Trophoblast cell (in vitro differentiated cells and primary cell): Measurements from ENCODE around the gene PLA2G4D.
A peak's percentile ranks its signal among the peaks of the same experiment; 100 is the strongest.

Source experiments
- DNase-seq, 2 donors: peaks; one replicate each; pipeline ENCODE4 v3.0.0-alpha.2; 2016
- H2AFZ ChIP-seq: 2 replicates; pipeline ENCODE4 v1.6.1; 2013; ENCODE audit warnings: low read length, moderate library complexity, mild to moderate bottlenecking; ENCODE audit not compliant: insufficient read depth, poor library complexity
- H2AK5ac ChIP-seq: 2 replicates; pipeline ENCODE4 v1.6.1; 2013; ENCODE audit warnings: mild to moderate bottlenecking, low read length
- H2BK120ac ChIP-seq: 2 replicates; pipeline ENCODE4 v1.6.1; 2013; ENCODE audit warnings: low read length, mild to moderate bottlenecking, moderate library complexity; ENCODE audit not compliant: insufficient read depth, poor library complexity
- H2BK12ac ChIP-seq: 2 replicates; pipeline ENCODE4 v1.6.1; 2013; ENCODE audit warnings: mild to moderate bottlenecking, low read length, moderate library complexity
- H2BK5ac ChIP-seq: 2 replicates; pipeline ENCODE4 v1.6.1; 2013; ENCODE audit warnings: low read length, low read depth, moderate library complexity, mild to moderate bottlenecking; ENCODE audit not compliant: poor library complexity
- H3K14ac ChIP-seq: 2 replicates; pipeline ENCODE4 v1.6.1; 2013; ENCODE audit warnings: mild to moderate bottlenecking, low read length
- H3K18ac ChIP-seq: 2 replicates; pipeline ENCODE4 v1.6.1; 2013; ENCODE audit warnings: mild to moderate bottlenecking, low read length
- H3K23ac ChIP-seq: 2 replicates; pipeline ENCODE4 v1.6.1; 2013; ENCODE audit warnings: low read length
- H3K27ac ChIP-seq: 2 replicates; pipeline ENCODE4 v1.5.1; 2013; ENCODE audit warnings: low read depth, mild to moderate bottlenecking, inconsistent platforms, low read length, moderate library complexity
- H3K27me3 ChIP-seq: 2 replicates; pipeline ENCODE4 v1.6.1; 2013; ENCODE audit warnings: inconsistent platforms, mild to moderate bottlenecking, low read length, moderate library complexity; ENCODE audit not compliant: insufficient read depth
- H3K36me3 ChIP-seq, 2 experiments: 1 replicate in 1 of 2; 2 replicates in 1 of 2; pipeline ENCODE4 v1.6.1; 2013; ENCODE audit warnings: low read length in 2 of 2, mild to moderate bottlenecking in 2 of 2, moderate library complexity in 1 of 2; ENCODE audit not compliant: insufficient read depth in 2 of 2, control insufficient read depth in 1 of 2
- H3K4ac ChIP-seq: 2 replicates; pipeline ENCODE4 v1.6.1; 2013; ENCODE audit warnings: low read depth, mild to moderate bottlenecking, low read length, moderate library complexity
- H3K4me1 ChIP-seq, 2 experiments: 1 replicate in 1 of 2; 2 replicates in 1 of 2; pipeline ENCODE4 v1.6.1; 2013; ENCODE audit warnings: low read length in 2 of 2, mild to moderate bottlenecking in 2 of 2, moderate library complexity in 1 of 2; ENCODE audit not compliant: insufficient read depth in 2 of 2, control insufficient read depth in 1 of 2
- H3K4me2 ChIP-seq: 2 replicates; pipeline ENCODE4 v1.6.1; 2013; ENCODE audit warnings: inconsistent platforms, mild to moderate bottlenecking, low read length, moderate library complexity
- H3K4me3 ChIP-seq: 2 replicates; pipeline ENCODE4 v1.5.1; 2013; ENCODE audit warnings: mild to moderate bottlenecking, low read depth, low read length, inconsistent platforms
- H3K79me1 ChIP-seq: one replicate; pipeline ENCODE4 v1.6.1; 2013; ENCODE audit warnings: low read length
- H3K79me2 ChIP-seq: 2 replicates; pipeline ENCODE4 v1.6.1; 2013; ENCODE audit warnings: low read length, mild to moderate bottlenecking; ENCODE audit not compliant: control insufficient read depth, insufficient read depth, poor library complexity
- H3K9ac ChIP-seq: 2 replicates; pipeline ENCODE4 v1.6.1; 2013; ENCODE audit warnings: mild to moderate bottlenecking, low read length
- H3K9me3 ChIP-seq: 2 replicates; pipeline ENCODE4 v1.6.1; 2013; ENCODE audit warnings: low read depth, mild to moderate bottlenecking, control low read depth, inconsistent platforms, low read length; ENCODE audit not compliant: insufficient read depth
- H4K12ac ChIP-seq: 2 replicates; pipeline ENCODE4 v1.6.1; 2013; ENCODE audit warnings: low read depth, mild to moderate bottlenecking, low read length, moderate library complexity
- H4K8ac ChIP-seq: 2 replicates; pipeline ENCODE4 v1.6.1; 2013; ENCODE audit warnings: low read depth, mild to moderate bottlenecking, low read length, moderate library complexity
- H4K91ac ChIP-seq: one replicate; pipeline ENCODE4 v1.6.1; 2013; ENCODE audit warnings: low read depth, mild to moderate bottlenecking, low read length, moderate library complexity
- WGBS: extraction: QIAGEN DNeasy Blood & Tissue Kit; methylation state at CpG from one replicate; pipeline ENCODE4 v1.1.7; 2013; ENCODE audit warnings: missing lambda C conversion rate; ENCODE audit not compliant: insufficient read length, insufficient coverage; ENCODE audit errors: extremely low coverage; 5-methylcytosine and 5-hydroxymethylcytosine counted together

The PLA2G4D gene

DNA sequence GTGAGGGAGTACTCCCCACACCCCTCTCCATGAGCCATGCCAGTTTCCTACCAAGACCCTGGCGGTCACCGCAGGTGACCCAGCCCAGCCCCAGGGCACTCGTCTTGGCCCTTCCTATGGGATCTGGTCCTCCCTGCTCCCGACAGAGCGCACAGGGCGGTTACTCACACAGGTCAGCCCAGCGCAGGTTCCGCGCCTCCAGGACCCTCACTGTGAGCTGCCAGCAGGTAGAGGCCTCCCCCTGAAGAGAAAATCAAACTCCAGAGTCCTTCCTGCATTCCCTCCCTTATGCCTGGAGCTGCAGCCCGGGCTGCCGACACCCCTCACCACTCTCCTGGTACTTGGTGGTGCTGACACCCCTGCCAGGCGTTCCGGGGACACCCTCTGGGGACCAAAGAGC is 6.9 kb downstream of the PLA2G4D start:
- no peak overlapping the region for H4K8ac ChIP-seq
- H3K4me1 ChIP-seq: peaks cover 6 to 9% of the 10 kb centered on the region in 2 experiments
- no peak overlapping the region for H4K91ac ChIP-seq
- no peaks in the 10 kb centered on the region for H3K9me3 ChIP-seq
- H2BK12ac ChIP-seq: no peak overlapping the region
- H3K4ac ChIP-seq: no peak overlapping the region
- H3K27me3 ChIP-seq: peaks cover 6% of the 10 kb centered on the region
- H3K4me2 ChIP-seq: no peak overlapping the region
- no peak overlapping the region for H3K14ac ChIP-seq
- no peak for DNase-seq
- H3K36me3 ChIP-seq: no peaks in the 10 kb centered on the region
- H2BK5ac ChIP-seq: no peak overlapping the region
- H3K27ac ChIP-seq: no peak overlapping the region
- H3K4me3 ChIP-seq: no peak overlapping the region
- no peak overlapping the region for H2BK120ac ChIP-seq
- no peak overlapping the region for H3K18ac ChIP-seq
- no peak overlapping the region for H4K12ac ChIP-seq
- H2AFZ ChIP-seq: no peak overlapping the region
- WGBS: no CpG with 5 or more reads among the region's 13 CpGs
- no peak overlapping the region for H3K23ac ChIP-seq
- H3K79me2 ChIP-seq: no peaks in the 10 kb centered on the region
- H3K9ac ChIP-seq: no peak overlapping the region
- no peak overlapping the region for H2AK5ac ChIP-seq
- H3K79me1 ChIP-seq: peaks cover under 1% of the 10 kb centered on the region

GRCh38 chr15:42085721-42086120 is 8.6 kb downstream of the PLA2G4D start:
- Histone ChIP-seq H3K14ac (no peak overlapping the region), H4K91ac (no peak overlapping the region), H3K4me3 (no peak overlapping the region), H3K18ac (no peak overlapping the region), H4K12ac (no peak overlapping the region), H3K4ac (no peak overlapping the region), H3K23ac (no peak overlapping the region), H3K9ac (no peak overlapping the region), H2AFZ (no peak overlapping the region), H4K8ac (no peak overlapping the region), H3K36me3 (no peaks in the 10 kb centered on the region), H3K4me1 (no peaks in the 10 kb centered on the region), H3K27me3 (peaks cover 6% of the 10 kb centered on the region), H3K79me1 (no peaks in the 10 kb centered on the region), H2BK5ac (no peak overlapping the region), H2BK120ac (no peak overlapping the region), H3K27ac (no peak overlapping the region), H3K79me2 (no peaks in the 10 kb centered on the region), H2AK5ac (no peak overlapping the region), H3K9me3 (no peaks in the 10 kb centered on the region), H3K4me2 (no peak overlapping the region), H2BK12ac (no peak overlapping the region)
- WGBS: no CpG with 5 or more reads among the region's 3 CpGs
- no peak for DNase-seq

- Histone ChIP-seq H4K12ac (no peak overlapping the region), H3K27ac (no peak overlapping the region)
Measured at GRCh38 chr15:42085236-42085605, 9.1 kb downstream of the PLA2G4D start.

DNA sequence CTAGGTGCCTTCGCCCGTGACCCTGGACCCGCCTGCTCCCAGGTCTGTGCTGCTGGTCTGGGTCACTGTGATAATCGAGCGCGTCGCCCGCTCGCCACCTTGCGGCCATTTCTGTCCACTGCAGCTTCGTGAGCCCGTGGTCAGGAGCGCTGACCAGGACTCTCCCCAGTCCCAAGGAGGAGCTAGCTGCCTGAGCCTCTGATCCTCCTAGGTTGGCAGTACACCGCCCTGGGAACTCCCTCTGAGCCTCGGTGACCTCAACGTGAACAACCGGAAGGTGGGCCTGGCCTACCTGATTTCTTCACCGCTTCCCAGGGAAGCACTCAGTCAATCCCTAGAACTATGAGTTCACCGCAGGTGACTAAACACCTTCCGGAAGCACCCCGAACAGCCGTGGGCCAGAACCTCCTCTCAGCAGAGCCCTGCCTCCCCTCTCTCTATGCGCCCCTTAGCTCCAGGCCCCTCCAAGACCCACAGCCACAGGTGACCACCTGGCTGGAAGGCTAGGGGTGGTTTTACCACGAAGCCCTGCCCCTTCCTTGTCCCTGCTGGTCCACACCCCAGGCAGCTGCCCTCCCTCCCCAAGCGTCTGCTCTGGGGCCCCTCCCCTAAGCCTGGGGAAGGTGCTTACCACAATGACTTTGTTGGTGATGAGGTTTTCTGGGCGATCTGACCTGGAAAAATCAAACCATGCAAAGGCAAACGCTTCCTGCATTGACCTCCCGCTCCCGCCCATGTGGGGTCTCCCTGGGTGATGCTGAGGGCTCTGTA is 9.7 kb downstream of the PLA2G4D start:
- no peak overlapping the region for H3K4me3 ChIP-seq
- no peak overlapping the region for H3K9ac ChIP-seq
- no peaks in the 10 kb centered on the region for H3K4me1 ChIP-seq
- H3K79me2 ChIP-seq: no peaks in the 10 kb centered on the region
- no peak overlapping the region for H2BK12ac ChIP-seq
- no peak overlapping the region for H2AFZ ChIP-seq
- no peak overlapping the region for H2BK120ac ChIP-seq
- no peaks in the 10 kb centered on the region for H3K36me3 ChIP-seq
- H3K79me1 ChIP-seq: no peaks in the 10 kb centered on the region
- H2AK5ac ChIP-seq: no peak overlapping the region
- peaks cover 4% of the 10 kb centered on the region for H3K27me3 ChIP-seq
- no peak overlapping the region for H3K4me2 ChIP-seq
- H4K8ac ChIP-seq: no peak overlapping the region
- no peak overlapping the region for H4K12ac ChIP-seq
- no peak overlapping the region for H3K18ac ChIP-seq
- no peak overlapping the region for H3K23ac ChIP-seq
- H3K27ac ChIP-seq: no peak overlapping the region
- H2BK5ac ChIP-seq: no peak overlapping the region
- no peaks in the 10 kb centered on the region for H3K9me3 ChIP-seq
- no peak overlapping the region for H4K91ac ChIP-seq
- peak; percentile 87 to 94 for DNase-seq
- H3K14ac ChIP-seq: no peak overlapping the region
- H3K4ac ChIP-seq: no peak overlapping the region
- WGBS: no CpG with 5 or more reads among the region's 29 CpGs

More at GRCh38 chr15:42085236-42085605, 9.1 kb downstream of the PLA2G4D start:
- H4K8ac ChIP-seq: no peak overlapping the region
- no peak overlapping the region for H3K23ac ChIP-seq
- no peaks in the 10 kb centered on the region for H3K36me3 ChIP-seq
- H3K18ac ChIP-seq: no peak overlapping the region
- no peak overlapping the region for H3K4me3 ChIP-seq
- H3K79me1 ChIP-seq: no peaks in the 10 kb centered on the region
- H2BK12ac ChIP-seq: no peak overlapping the region
- H2AFZ ChIP-seq: no peak overlapping the region
- peak; percentile 71 to 77 for DNase-seq
- H2BK120ac ChIP-seq: no peak overlapping the region
- H3K79me2 ChIP-seq: no peaks in the 10 kb centered on the region
- H3K4me2 ChIP-seq: no peak overlapping the region
- no CpG with 5 or more reads among the region's 5 CpGs for WGBS
- H3K9ac ChIP-seq: no peak overlapping the region
- H3K14ac ChIP-seq: no peak overlapping the region
- H3K4ac ChIP-seq: no peak overlapping the region
- H2BK5ac ChIP-seq: no peak overlapping the region
- no peaks in the 10 kb centered on the region for H3K4me1 ChIP-seq
- no peaks in the 10 kb centered on the region for H3K9me3 ChIP-seq
- no peak overlapping the region for H2AK5ac ChIP-seq
- no peak overlapping the region for H4K91ac ChIP-seq
- H3K27me3 ChIP-seq: peaks cover 6% of the 10 kb centered on the region
